Measurements from ENCODE around the gene TRPM6.
"Not testable (repeated sequence)": the region's sequence is repeated elsewhere in the genome, so short reads cannot be mapped to it uniquely, and the experiment has no call there.

Gene TRPM6

DNA sequence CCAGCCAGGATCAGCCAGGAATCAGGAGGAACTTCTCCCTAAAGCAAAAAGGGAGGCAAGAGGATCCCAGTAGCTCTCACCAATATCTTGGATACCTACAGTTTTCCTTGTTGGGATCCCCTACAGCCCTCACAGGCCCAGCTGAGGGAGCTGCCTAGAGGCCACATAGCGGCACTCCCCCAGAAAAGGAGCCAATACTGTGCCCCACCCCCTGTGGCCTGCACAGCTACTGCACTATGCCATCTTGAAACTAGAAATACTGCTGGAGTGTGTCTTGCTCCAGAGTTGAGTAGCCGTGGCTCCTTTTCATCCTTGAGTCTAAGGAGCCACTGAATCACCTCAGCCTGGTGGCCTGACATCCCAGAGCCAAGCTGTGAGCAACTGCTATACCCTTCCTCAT, 22.3 kb upstream of the TRPM6 start:
- H3K9me3 ChIP-seq (ENCODE audit: insufficient read depth, low read length): no peaks in the 10 kb centered on the region
- H3K36me3 ChIP-seq (replicated peaks; ENCODE audit: low read depth, low read length): no peaks in the 10 kb centered on the region
- no peaks in the 10 kb centered on the region for H4K20me1 ChIP-seq (ENCODE audit: insufficient read depth, low read length)
- no peaks in the 10 kb centered on the region for H3K79me2 ChIP-seq (ENCODE audit: low read length)
- H3K4me3 ChIP-seq (ENCODE audit: low read length): no peak overlapping the region
- no peaks in the 10 kb centered on the region for H3K27me3 ChIP-seq (ENCODE audit: low read depth, low read length)
- no peaks in the 10 kb centered on the region for H3K4me1 ChIP-seq (ENCODE audit: low read length)
- TF ChIP-seq EZH2phosphoT487 (IDR thresholded peaks at IDR 0.05; ENCODE audit: low read depth): no peak
- TF ChIP-seq, protein P1, sequence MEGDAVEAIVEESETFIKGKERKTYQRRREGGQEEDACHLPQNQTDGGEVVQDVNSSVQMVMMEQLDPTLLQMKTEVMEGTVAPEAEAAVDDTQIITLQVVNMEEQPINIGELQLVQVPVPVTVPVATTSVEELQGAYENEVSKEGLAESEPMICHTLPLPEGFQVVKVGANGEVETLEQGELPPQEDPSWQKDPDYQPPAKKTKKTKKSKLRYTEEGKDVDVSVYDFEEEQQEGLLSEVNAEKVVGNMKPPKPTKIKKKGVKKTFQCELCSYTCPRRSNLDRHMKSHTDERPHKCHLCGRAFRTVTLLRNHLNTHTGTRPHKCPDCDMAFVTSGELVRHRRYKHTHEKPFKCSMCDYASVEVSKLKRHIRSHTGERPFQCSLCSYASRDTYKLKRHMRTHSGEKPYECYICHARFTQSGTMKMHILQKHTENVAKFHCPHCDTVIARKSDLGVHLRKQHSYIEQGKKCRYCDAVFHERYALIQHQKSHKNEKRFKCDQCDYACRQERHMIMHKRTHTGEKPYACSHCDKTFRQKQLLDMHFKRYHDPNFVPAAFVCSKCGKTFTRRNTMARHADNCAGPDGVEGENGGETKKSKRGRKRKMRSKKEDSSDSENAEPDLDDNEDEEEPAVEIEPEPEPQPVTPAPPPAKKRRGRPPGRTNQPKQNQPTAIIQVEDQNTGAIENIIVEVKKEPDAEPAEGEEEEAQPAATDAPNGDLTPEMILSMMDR (IDR thresholded peaks at IDR 0.05; ENCODE audit: low read depth, low read length): no peak
- H3K9ac ChIP-seq (ENCODE audit: low read length): no peak overlapping the region
- no peak overlapping the region for H3K27ac ChIP-seq (ENCODE audit: low read length)
- no peak overlapping the region for H2AFZ ChIP-seq (ENCODE audit: low read depth, low read length)
- H3K4me2 ChIP-seq (ENCODE audit: low read length): no peak overlapping the region

DNA sequence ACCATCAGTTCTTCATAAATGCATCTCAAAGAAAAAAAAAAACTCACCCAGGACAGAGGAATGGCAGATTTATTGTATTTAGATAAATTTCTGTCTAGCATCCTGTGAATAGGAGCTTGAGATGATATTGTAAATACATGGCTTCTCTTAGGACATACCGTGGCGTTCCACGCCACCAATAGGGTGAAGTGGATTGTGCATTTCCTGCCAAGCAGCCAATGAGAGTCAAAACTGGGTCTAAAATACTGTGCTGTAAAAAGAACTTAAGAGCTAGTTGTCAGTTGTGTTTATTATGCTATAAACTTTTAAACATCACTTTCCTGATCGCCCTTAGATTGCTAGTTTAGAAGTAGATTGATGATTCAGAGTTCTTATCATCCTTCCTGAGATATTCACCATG, 20.9 kb upstream of the TRPM6 start:
- Histone ChIP-seq H3K27ac (ENCODE audit: low read length) (no peak overlapping the region), H3K9me3 (ENCODE audit: insufficient read depth, low read length) (no peaks in the 10 kb centered on the region), H3K9ac (ENCODE audit: low read length) (no peak overlapping the region), H3K4me2 (ENCODE audit: low read length) (no peak overlapping the region), H2AFZ (ENCODE audit: low read depth, low read length) (no peak overlapping the region), H3K79me2 (ENCODE audit: low read length) (no peaks in the 10 kb centered on the region), H3K4me3 (ENCODE audit: low read length) (no peak overlapping the region), H3K4me1 (ENCODE audit: low read length) (no peaks in the 10 kb centered on the region), H3K36me3 (replicated peaks; ENCODE audit: low read depth, low read length) (no peaks in the 10 kb centered on the region), H4K20me1 (ENCODE audit: insufficient read depth, low read length) (no peaks in the 10 kb centered on the region), H3K27me3 (ENCODE audit: low read depth, low read length) (no peaks in the 10 kb centered on the region)
- no peak for TF ChIP-seq EZH2phosphoT487 (IDR thresholded peaks at IDR 0.05; ENCODE audit: low read depth)
- TF ChIP-seq, protein P1 (IDR thresholded peaks at IDR 0.05; ENCODE audit: low read depth, low read length): no peak

DNA sequence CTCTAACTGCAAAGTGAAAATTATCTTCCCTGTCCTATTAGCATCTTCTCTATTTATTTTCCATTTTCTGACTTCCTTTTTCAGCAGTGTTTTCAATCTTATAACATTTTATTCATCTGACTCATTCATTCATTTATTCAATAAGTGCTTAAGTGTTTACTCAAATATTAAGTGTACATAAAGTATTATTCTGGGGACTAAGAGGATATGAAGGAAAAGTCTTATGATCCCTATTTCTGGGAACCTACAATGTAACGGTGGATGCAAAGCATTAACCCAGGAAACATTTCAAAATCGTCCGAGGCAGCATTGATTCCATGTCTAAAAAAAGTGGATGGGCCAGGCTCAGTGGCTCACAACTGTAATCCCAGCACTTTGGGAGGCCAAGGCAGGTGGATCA, 19.4 kb upstream of the TRPM6 start:
- Histone ChIP-seq H3K9me3 (ENCODE audit: insufficient read depth, low read length) (no peaks in the 10 kb centered on the region), H3K4me1 (ENCODE audit: low read length) (no peaks in the 10 kb centered on the region), H3K4me2 (ENCODE audit: low read length) (no peak overlapping the region), H3K27ac (ENCODE audit: low read length) (no peak overlapping the region), H2AFZ (ENCODE audit: low read depth, low read length) (no peak overlapping the region), H3K9ac (ENCODE audit: low read length) (no peak overlapping the region), H3K27me3 (ENCODE audit: low read depth, low read length) (no peaks in the 10 kb centered on the region), H3K79me2 (ENCODE audit: low read length) (no peaks in the 10 kb centered on the region), H4K20me1 (ENCODE audit: insufficient read depth, low read length) (no peaks in the 10 kb centered on the region), H3K4me3 (ENCODE audit: low read length) (no peak overlapping the region), H3K36me3 (replicated peaks; ENCODE audit: low read depth, low read length) (no peaks in the 10 kb centered on the region)
- TF ChIP-seq EZH2phosphoT487 (IDR thresholded peaks at IDR 0.05; ENCODE audit: low read depth): no peak
- TF ChIP-seq, protein P1 (IDR thresholded peaks at IDR 0.05; ENCODE audit: low read depth, low read length): no peak

DNA sequence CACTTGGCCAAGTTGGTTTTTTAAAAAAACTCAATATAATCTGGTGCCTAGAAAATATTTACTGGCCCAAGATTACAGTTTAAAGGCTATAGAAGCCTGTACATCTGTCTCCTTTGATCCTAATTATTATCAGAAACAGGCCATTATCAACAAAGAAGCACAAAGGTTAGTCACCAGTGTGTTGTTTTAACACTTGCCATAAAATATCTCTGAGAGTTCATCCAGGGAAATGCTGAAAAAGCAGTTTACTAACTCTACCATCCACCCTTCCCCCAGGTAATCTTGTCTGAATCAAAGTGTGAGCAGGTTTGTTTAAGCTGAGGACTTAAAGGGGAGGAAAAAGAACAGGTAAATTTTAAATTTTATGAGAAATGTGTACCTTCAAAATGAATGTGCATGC, 13.3 kb upstream of the TRPM6 start:
- no peaks in the 10 kb centered on the region for H3K4me1 ChIP-seq (ENCODE audit: low read length)
- no peak overlapping the region for H3K4me2 ChIP-seq (ENCODE audit: low read length)
- H3K9me3 ChIP-seq (ENCODE audit: insufficient read depth, low read length): no peaks in the 10 kb centered on the region
- TF ChIP-seq, protein P1 (IDR thresholded peaks at IDR 0.05; ENCODE audit: low read depth, low read length): no peak
- no peaks in the 10 kb centered on the region for H3K36me3 ChIP-seq (replicated peaks; ENCODE audit: low read depth, low read length)
- H3K9ac ChIP-seq (ENCODE audit: low read length): no peak overlapping the region
- H3K27ac ChIP-seq (ENCODE audit: low read length): no peak overlapping the region
- no peak overlapping the region for H2AFZ ChIP-seq (ENCODE audit: low read depth, low read length)
- H3K4me3 ChIP-seq (ENCODE audit: low read length): no peak overlapping the region
- H3K79me2 ChIP-seq (ENCODE audit: low read length): no peaks in the 10 kb centered on the region
- no peaks in the 10 kb centered on the region for H4K20me1 ChIP-seq (ENCODE audit: insufficient read depth, low read length)
- H3K27me3 ChIP-seq (ENCODE audit: low read depth, low read length): peaks cover 9% of the 10 kb centered on the region

DNA sequence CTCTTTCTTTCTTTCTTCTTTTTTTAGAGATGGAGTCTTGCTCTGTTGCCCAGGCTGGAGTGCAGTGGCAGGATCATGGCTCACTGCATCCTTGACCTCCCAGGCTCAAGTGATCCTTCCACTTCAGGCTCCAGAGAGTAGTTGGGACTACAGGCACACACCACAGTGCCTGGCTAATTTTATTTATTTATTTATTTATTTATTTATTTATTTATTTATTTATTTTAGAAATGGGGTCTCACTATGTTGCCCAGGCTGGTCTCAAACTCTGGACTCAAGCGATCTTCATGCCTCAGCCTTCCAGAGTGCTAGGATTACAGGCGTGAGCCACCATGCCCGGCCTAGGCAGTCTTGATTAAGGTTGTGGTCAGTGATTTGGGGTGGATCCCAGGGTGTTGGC, 728 bp upstream of the TRPM6 start:
- not testable (repeated sequence) for H3K4me2 ChIP-seq (ENCODE audit: low read length); H3K27me3 ChIP-seq (ENCODE audit: low read depth, low read length); H3K4me1 ChIP-seq (ENCODE audit: low read length); H3K36me3 ChIP-seq (replicated peaks; ENCODE audit: low read depth, low read length); H3K9ac ChIP-seq (ENCODE audit: low read length); H3K9me3 ChIP-seq (ENCODE audit: insufficient read depth, low read length); H3K79me2 ChIP-seq (ENCODE audit: low read length); H4K20me1 ChIP-seq (ENCODE audit: insufficient read depth, low read length); H2AFZ ChIP-seq (ENCODE audit: low read depth, low read length); H3K4me3 ChIP-seq (ENCODE audit: low read length); H3K27ac ChIP-seq (ENCODE audit: low read length)

Measured in OCI-LY3 (cell line).